WTC11 (cell line): ENCODE data around the gene INPP5A. TPM values are rescaled to one million over a fixed set of nuclear protein-coding genes. Genes with fewer than 3 reads are reported as not detected.

Experiments
- ATAC-seq: fragments of 200-7000 bp; cut with Tn5 transposase; 2 replicates; pipeline ENCODE4 v1.10.0; 2021; ENCODE audit warnings: mild to moderate bottlenecking, moderate library complexity
- CTCF ChIA-PET: fragments of 300-600 bp; sonication (Branson Sonifier 250); formaldehyde crosslinking; loops from one replicate; lab custom pipeline; 2021; ENCODE audit warnings: antibody characterized with exemption; lab: Charles Lee
- POLR2A ChIA-PET: fragments of 350-600 bp; sonication (Branson Sonifier 250); formaldehyde crosslinking; loops from one replicate; lab custom pipeline; 2021; ENCODE audit warnings: antibody characterized with exemption; lab: Charles Lee
- DNase-seq: peaks from one replicate; pipeline ENCODE4 v3.0.0; 2021; ENCODE audit warnings: low spot score
- H3K27ac Mint-ChIP-seq: 2 replicates; pipeline ENCODE4 v1.8.0; 2021; ENCODE audit warnings: mixed read lengths
- H3K27me3 Mint-ChIP-seq: 2 replicates; pipeline ENCODE4 v1.8.0; 2021; ENCODE audit warnings: low read depth, mild to moderate bottlenecking, moderate library complexity, mixed read lengths
- H3K36me3 Mint-ChIP-seq: 2 replicates; pipeline ENCODE4 v1.8.0; 2021; ENCODE audit warnings: mixed read lengths
- H3K4me1 Mint-ChIP-seq: 2 replicates; pipeline ENCODE4 v1.8.0; 2022; ENCODE audit warnings: mixed read lengths
- H3K4me3 Mint-ChIP-seq: 2 replicates; pipeline ENCODE4 v1.8.0; 2021; ENCODE audit warnings: mild to moderate bottlenecking, moderate library complexity, mixed read lengths
- H3K9me3 Mint-ChIP-seq: 2 replicates; pipeline ENCODE4 v1.8.0; 2021; ENCODE audit warnings: mixed read lengths
- JUN ChIP-seq: sonication (generic); formaldehyde crosslinking; IDR thresholded peaks from 2 replicates; pipeline ENCODE4 v1.8.0; 2023; ENCODE audit warnings: mild to moderate bottlenecking, missing genetic modification reagents
- NFYB ChIP-seq: sonication (generic); formaldehyde crosslinking; conservative IDR thresholded peaks from 2 replicates; pipeline ENCODE4 v1.8.0; 2022; ENCODE audit warnings: low read depth, missing genetic modification reagents
- NR1H2 ChIP-seq: sonication (generic); formaldehyde crosslinking; IDR thresholded peaks from 2 replicates; pipeline ENCODE4 v1.9.0; 2021; ENCODE audit warnings: mild to moderate bottlenecking, moderate library complexity, missing genetic modification reagents
- NR2C2 ChIP-seq: sonication (generic); formaldehyde crosslinking; IDR thresholded peaks from 2 replicates; pipeline ENCODE4 v1.8.0; 2022; ENCODE audit warnings: mild to moderate bottlenecking, missing genetic modification reagents
- PRDM15 ChIP-seq: sonication (generic); formaldehyde crosslinking; IDR thresholded peaks from 2 replicates; pipeline ENCODE4 v1.8.0; 2022; ENCODE audit warnings: missing genetic modification reagents
- PRRX2 ChIP-seq: fragments of 250-450 bp; sonication (Bioruptor Pico); IDR thresholded peaks from 2 replicates; pipeline ENCODE4 v1.8.0; 2021; ENCODE audit warnings: mild to moderate bottlenecking
- RORB ChIP-seq: fragments of 250-450 bp; sonication (Bioruptor Pico); IDR thresholded peaks from 2 replicates; pipeline ENCODE4 v1.9.0; 2021; ENCODE audit warnings: mild to moderate bottlenecking
- TCF7 ChIP-seq: sonication (generic); formaldehyde crosslinking; IDR thresholded peaks from 2 replicates; pipeline ENCODE4 v1.8.0; 2022; ENCODE audit warnings: mild to moderate bottlenecking, low read depth, missing genetic modification reagents, moderate library complexity
- TEAD1 ChIP-seq: sonication (generic); formaldehyde crosslinking; IDR thresholded peaks from 2 replicates; pipeline ENCODE4 v1.8.0; 2022; ENCODE audit warnings: mild to moderate bottlenecking, missing genetic modification reagents
- TP53 ChIP-seq: sonication (generic); formaldehyde crosslinking; IDR thresholded peaks from 2 replicates; pipeline ENCODE4 v1.8.1; 2023; ENCODE audit warnings: mild to moderate bottlenecking, missing genetic modification reagents
- ZNF121 ChIP-seq: sonication (generic); formaldehyde crosslinking; IDR thresholded peaks from 2 replicates; pipeline ENCODE4 v1.8.0; 2023; ENCODE audit warnings: missing genetic modification reagents
- ZNF263 ChIP-seq: sonication (generic); formaldehyde crosslinking; IDR thresholded peaks from 2 replicates; pipeline ENCODE4 v1.8.1; 2022; ENCODE audit warnings: low read depth, mild to moderate bottlenecking, moderate library complexity, missing genetic modification reagents
- ZNF423 ChIP-seq: fragments of 250-450 bp; sonication (Bioruptor Pico); IDR thresholded peaks from 2 replicates; pipeline ENCODE4 v2.1.2; 2022; ENCODE audit warnings: mild to moderate bottlenecking, moderate library complexity
- ZSCAN18 ChIP-seq: fragments of 250-450 bp; sonication (Bioruptor Pico); IDR thresholded peaks from 2 replicates; pipeline ENCODE4 v2.1.2; 2022; ENCODE audit warnings: mild to moderate bottlenecking, moderate library complexity
- total RNA-seq: library from RNA; stranded (reverse); gene quantifications from 3 replicates; pipeline ENCODE4 v1.2.3, GENCODE V29; 2021
- TF ChIP-seq, protein P1 (sequence below): sonication (generic); formaldehyde crosslinking; conservative IDR thresholded peaks from 2 replicates; pipeline ENCODE4 v1.8.1; 2023; ENCODE audit warnings: mild to moderate bottlenecking, low read depth, missing genetic modification reagents, moderate library complexity
- TF ChIP-seq, protein P2 (sequence below): sonication (generic); formaldehyde crosslinking; conservative IDR thresholded peaks from 2 replicates; pipeline ENCODE4 v1.8.1; 2022; ENCODE audit warnings: mild to moderate bottlenecking, missing genetic modification reagents
- TF ChIP-seq, protein P3 (sequence below): sonication (generic); formaldehyde crosslinking; IDR thresholded peaks from 2 replicates; pipeline ENCODE4 v1.8.0; 2022; ENCODE audit warnings: mild to moderate bottlenecking, missing genetic modification reagents

INPP5A gene
- total RNA-seq, 1 experiment from 2014 or later = 22.1 TPM

DNA sequence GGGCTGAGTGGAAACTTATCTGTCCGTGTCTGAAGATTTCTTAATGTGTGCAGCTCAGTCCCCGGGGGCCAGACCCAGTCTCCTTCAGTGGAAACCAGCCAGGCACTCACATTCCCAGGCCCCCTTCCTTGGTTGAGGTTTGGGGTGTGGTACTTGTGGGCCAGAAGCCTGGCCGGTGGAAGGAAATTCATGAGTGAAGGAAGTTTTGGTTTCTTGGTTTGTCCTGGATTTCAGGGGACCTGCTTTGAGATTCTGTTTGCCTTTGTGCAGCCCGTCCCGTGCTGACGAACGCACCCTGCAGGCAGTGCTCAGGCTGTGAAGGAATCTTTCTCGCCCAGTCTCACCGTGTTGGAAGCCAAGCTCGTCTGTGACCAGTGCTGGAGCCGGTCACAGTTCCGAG is 2.9 kb downstream of the INPP5A start (continued):
- TF ChIP-seq, protein P1, sequence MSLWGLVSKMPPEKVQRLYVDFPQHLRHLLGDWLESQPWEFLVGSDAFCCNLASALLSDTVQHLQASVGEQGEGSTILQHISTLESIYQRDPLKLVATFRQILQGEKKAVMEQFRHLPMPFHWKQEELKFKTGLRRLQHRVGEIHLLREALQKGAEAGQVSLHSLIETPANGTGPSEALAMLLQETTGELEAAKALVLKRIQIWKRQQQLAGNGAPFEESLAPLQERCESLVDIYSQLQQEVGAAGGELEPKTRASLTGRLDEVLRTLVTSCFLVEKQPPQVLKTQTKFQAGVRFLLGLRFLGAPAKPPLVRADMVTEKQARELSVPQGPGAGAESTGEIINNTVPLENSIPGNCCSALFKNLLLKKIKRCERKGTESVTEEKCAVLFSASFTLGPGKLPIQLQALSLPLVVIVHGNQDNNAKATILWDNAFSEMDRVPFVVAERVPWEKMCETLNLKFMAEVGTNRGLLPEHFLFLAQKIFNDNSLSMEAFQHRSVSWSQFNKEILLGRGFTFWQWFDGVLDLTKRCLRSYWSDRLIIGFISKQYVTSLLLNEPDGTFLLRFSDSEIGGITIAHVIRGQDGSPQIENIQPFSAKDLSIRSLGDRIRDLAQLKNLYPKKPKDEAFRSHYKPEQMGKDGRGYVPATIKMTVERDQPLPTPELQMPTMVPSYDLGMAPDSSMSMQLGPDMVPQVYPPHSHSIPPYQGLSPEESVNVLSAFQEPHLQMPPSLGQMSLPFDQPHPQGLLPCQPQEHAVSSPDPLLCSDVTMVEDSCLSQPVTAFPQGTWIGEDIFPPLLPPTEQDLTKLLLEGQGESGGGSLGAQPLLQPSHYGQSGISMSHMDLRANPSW (CRISPR knock-in tag) = no peak
- TF ChIP-seq NR2C2 (CRISPR knock-in tag) (no peak), PRDM15 (CRISPR knock-in tag) (no peak), ZNF423 (CRISPR knock-in tag) (no peak), RORB (CRISPR knock-in tag) (no peak), ZNF263 (CRISPR knock-in tag) (no peak), NFYB (CRISPR knock-in tag) (no peak)
- TF ChIP-seq, protein P2, sequence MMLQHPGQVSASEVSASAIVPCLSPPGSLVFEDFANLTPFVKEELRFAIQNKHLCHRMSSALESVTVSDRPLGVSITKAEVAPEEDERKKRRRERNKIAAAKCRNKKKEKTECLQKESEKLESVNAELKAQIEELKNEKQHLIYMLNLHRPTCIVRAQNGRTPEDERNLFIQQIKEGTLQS (CRISPR knock-in tag) = no peak

GRCh38 chr10:132541129-132541528 is 3.5 kb downstream of the INPP5A start:
- TF ChIP-seq TEAD1 (no peak), NR1H2 (CRISPR knock-in tag) (no peak), ZNF121 (CRISPR knock-in tag) (no peak)
- H3K27me3 Mint-ChIP-seq = peaks cover 10% of the 10 kb centered on the region
- no peak overlapping the region for H3K4me3 Mint-ChIP-seq
- H3K9me3 Mint-ChIP-seq = no peaks in the 10 kb centered on the region
- no peak overlapping the region for H3K27ac Mint-ChIP-seq
- ChIA-PET POLR2A (no interaction called here), CTCF (interaction anchor here (1.3 kb wide), 2 partner anchors 22 to 77 kb away, joined by 3 read pairs; no protein-coding TSS in a partner anchor)
- DNase-seq = peak; percentile 8
- H3K4me1 Mint-ChIP-seq = peaks cover 45% of the 10 kb centered on the region
- H3K36me3 Mint-ChIP-seq = no peaks in the 10 kb centered on the region
- ATAC-seq = no peak

GRCh38 chr10:132541601-132542011 is 4.0 kb downstream of the INPP5A start:
- Mint-ChIP-seq H3K27ac (0 out of 2 replicates have a peak overlapping the region, but pooled peaks have one; percentile 42), H3K4me1 (peaks cover 42% of the 10 kb centered on the region), H3K36me3 (no peaks in the 10 kb centered on the region), H3K9me3 (no peaks in the 10 kb centered on the region)
- peak; percentile 11 for DNase-seq
- TF ChIP-seq TCF7 (no peak), ZNF423 (CRISPR knock-in tag) (peak; percentile 85)
- TF ChIP-seq, all 79 proteins: peak for 1
- no peak overlapping the region for H3K4me3 Mint-ChIP-seq
- CTCF ChIA-PET = interaction anchor here (1.3 kb wide), 2 partner anchors 23 to 78 kb away, joined by 3 read pairs; no protein-coding TSS in a partner anchor
- POLR2A ChIA-PET = no interaction called here
- no peak for ATAC-seq
- H3K27me3 Mint-ChIP-seq = peaks cover 10% of the 10 kb centered on the region

- no peak overlapping the region for H3K27ac Mint-ChIP-seq
- no peak overlapping the region for H3K4me3 Mint-ChIP-seq
- peaks cover 10% of the 10 kb centered on the region for H3K27me3 Mint-ChIP-seq
- CTCF ChIA-PET = interaction anchor here (0.8 kb wide), 1 partner anchor 84 kb away, joined by 3 read pairs; no protein-coding TSS in a partner anchor
- H3K4me1 Mint-ChIP-seq = peaks cover 41% of the 10 kb centered on the region
- peak; percentile 16 for DNase-seq
- H3K9me3 Mint-ChIP-seq = no peaks in the 10 kb centered on the region
- TF ChIP-seq TP53 (CRISPR knock-in tag) = no peak
- TF ChIP-seq, protein P3, sequence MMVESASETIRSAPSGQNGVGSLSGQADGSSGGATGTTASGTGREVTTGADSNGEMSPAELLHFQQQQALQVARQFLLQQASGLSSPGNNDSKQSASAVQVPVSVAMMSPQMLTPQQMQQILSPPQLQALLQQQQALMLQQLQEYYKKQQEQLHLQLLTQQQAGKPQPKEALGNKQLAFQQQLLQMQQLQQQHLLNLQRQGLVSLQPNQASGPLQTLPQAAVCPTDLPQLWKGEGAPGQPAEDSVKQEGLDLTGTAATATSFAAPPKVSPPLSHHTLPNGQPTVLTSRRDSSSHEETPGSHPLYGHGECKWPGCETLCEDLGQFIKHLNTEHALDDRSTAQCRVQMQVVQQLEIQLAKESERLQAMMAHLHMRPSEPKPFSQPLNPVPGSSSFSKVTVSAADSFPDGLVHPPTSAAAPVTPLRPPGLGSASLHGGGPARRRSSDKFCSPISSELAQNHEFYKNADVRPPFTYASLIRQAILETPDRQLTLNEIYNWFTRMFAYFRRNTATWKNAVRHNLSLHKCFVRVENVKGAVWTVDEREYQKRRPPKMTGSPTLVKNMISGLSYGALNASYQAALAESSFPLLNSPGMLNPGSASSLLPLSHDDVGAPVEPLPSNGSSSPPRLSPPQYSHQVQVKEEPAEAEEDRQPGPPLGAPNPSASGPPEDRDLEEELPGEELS = no peak
- TF ChIP-seq ZSCAN18 = no peak
- no peak for TF ChIP-seq PRRX2 (CRISPR knock-in tag)
- TF ChIP-seq JUN (CRISPR knock-in tag) = no peak
- no peaks in the 10 kb centered on the region for H3K36me3 Mint-ChIP-seq
- POLR2A ChIA-PET = no interaction called here
- ATAC-seq = no peak
Observed at GRCh38 chr10:132542086-132542775, 4.6 kb downstream of the INPP5A start.
